GM13977 (cell line): ENCODE measurements around the gene DDI2.

Experiments
- DNase-seq: peaks from one replicate; pipeline ENCODE4 v3.0.0; 2012; ENCODE audit warnings: low spot score
- in situ Hi-C: fragments of 300-500 bp; cut with MboI; formaldehyde crosslinking; loops from one replicate; pipeline ENCODE4 v1.12.0; 2022; ENCODE audit warnings: low sequenced_read_pairs, low pct_unique_long_range_greater_than_20kb, mixed read lengths, inconsistent platforms; ENCODE audit not compliant: unreplicated experiment
- TF ChIP-seq, protein P1 (sequence below): IDR thresholded peaks from 2 replicates; pipeline ENCODE4 v1.5.1; 2012; ENCODE audit warnings: mild to moderate bottlenecking, control low read depth; ENCODE audit not compliant: insufficient read depth; ENCODE audit errors: extremely low read depth, missing control alignments

The DDI2 gene

DNA sequence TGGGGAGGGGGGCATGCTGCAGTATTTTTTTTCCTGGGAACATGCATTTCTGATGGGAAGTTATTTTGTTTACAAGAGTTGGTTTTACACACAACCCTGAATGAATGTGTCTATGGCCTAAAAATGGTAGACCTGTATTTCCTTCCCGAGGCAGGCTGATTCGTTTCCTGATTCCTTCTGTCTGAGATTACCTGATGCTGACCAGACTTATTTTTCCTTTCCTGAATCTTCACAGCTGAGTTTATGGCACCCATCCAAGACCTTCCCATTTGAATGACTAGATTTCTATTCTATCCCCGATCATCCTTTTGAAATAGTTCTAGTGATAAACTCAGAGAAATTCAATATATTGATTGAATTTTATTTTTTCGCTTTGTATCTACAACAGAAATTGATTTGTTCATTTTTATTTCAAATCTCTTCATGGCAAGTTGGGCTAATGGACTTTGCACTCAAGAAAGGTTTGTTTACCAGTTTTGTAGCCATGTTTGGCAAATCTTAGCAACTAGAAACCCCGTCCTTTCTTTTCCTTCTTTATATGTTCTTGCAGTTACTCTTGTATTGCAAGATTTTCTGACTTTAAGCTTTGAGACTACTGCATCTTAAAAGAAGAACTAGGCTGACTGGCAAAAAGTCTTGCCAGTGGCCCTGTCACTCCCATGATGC lies 51.0 kb downstream of the DDI2 start:
- in situ Hi-C loops: no loop called here
- no peak for DNase-seq
- TF ChIP-seq, protein P1, sequence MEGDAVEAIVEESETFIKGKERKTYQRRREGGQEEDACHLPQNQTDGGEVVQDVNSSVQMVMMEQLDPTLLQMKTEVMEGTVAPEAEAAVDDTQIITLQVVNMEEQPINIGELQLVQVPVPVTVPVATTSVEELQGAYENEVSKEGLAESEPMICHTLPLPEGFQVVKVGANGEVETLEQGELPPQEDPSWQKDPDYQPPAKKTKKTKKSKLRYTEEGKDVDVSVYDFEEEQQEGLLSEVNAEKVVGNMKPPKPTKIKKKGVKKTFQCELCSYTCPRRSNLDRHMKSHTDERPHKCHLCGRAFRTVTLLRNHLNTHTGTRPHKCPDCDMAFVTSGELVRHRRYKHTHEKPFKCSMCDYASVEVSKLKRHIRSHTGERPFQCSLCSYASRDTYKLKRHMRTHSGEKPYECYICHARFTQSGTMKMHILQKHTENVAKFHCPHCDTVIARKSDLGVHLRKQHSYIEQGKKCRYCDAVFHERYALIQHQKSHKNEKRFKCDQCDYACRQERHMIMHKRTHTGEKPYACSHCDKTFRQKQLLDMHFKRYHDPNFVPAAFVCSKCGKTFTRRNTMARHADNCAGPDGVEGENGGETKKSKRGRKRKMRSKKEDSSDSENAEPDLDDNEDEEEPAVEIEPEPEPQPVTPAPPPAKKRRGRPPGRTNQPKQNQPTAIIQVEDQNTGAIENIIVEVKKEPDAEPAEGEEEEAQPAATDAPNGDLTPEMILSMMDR: no peak

DNA sequence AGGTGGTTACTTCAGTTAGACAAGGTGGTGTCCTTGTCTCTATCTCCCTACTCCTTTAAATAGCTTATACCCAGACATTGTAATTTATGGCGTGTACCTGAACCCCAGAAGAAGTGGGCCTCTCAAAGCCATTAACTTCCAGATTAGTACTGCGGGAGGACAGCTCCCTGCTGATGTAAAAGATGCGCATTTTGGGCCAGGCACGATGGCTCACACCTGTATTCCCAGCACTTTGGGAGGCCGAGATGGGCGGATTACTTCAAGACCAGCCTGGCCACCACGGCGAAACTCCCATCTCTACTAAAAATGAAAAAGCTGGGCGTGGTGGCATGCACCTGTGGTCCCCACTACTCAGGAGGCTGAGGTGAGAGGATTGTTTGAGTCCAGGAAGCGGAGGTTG lies 51.8 kb downstream of the DDI2 start:
- TF ChIP-seq, protein P1: no peak
- DNase-seq: no peak
- in situ Hi-C loops: no loop called here

DNA sequence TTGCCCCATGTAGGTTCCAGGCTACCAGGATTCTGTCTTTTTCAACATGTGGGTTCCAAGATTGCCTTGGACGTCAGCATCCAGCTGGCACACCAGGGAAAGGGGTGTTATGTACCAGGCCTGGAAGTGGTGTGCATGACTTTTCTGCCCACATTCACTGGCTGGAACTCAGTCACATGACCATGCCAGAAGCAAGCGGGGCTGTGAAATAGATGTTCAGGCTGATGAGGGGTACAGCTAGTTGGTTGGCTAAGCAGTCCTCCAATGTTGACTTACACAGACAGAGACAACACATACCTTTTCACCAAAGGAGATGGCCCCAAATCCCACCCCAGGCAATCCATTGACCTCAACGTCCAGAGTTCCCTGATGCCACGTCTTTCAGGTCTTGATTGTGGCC lies 52.6 kb downstream of the DDI2 start:
- TF ChIP-seq, protein P1: no peak
- DNase-seq: no peak
- in situ Hi-C loops: no loop called here

DNA sequence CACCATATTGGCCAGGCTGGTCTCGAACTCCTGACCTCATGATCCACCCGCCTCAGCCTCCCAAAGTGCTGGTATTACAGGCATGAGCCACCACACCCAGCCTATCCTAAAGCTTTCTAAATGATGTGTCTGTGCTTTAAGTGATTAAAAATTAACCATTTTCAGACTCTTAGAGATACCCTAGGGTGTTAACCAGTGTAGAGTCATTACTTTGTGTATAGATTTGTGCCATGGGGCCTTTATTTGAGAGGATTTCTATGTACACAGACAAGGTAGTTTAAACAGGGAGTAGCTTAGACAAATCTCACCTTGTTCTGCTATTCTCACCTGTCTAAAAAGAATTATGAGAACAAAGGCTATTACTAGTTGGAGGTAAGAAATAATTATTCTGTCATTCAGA lies 54.2 kb downstream of the DDI2 start:
- no peak for DNase-seq
- in situ Hi-C loops: no loop called here
- TF ChIP-seq, protein P1: no peak

DNA sequence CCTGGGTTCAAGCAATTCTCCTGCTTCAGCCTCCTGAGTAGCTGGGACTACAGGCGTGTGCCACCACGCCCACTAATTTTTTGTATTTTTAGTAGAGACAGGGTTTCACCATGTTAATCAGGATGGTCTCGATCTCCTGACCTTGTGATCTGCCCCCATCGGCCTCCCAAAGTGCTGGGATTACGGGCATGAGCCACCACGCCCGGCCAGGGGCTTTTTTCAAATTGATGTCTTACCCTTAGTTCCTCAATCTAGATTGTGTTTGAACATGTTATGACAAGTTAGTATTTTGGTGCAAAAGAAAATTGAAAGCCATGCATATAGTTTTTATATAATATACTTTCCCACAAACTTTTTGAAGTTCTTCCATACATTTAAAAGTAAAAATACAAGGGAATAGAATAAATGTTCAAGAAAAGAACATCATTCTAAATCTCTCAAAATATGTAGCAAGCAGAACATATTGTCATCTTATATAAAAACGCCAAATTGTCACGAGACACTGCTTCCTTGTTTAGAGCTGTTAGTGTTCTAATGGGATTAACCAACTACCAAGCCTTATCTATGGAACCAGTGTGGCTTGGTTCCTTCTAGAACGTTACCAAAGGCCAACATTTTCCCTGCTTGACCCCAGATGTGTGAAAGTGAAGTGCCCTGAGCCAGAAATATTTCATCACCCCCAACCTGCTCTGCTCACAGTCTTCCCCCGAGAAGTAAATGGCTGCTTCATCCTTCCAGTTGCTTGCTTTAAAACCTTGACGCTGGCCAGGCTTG lies 57.3 kb downstream of the DDI2 start:
- TF ChIP-seq, protein P1: no peak
- no peak for DNase-seq
- in situ Hi-C loops: no loop called here

DNA sequence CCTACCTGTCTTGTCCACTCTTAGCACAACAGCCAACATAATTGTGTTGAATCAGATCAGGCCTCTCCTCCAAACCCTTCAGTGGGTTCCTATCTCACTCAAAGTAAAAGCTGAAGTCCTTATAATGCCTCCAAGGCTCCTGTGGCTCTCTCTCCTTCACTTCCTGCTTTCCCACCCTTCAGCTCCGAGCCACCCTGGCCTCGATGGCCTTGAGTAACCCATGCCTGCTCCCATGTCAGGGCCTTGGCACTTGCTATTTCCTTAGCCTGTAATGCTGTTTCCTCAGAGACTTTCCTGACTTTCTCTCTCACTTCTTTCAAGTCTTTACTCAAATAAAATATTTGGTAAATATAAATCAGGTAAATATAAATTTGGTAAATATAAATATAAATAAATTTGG lies 58.8 kb downstream of the DDI2 start:
- TF ChIP-seq, protein P1: no peak
- DNase-seq: no peak
- in situ Hi-C loops: no loop called here
